Stimulated activated CD4-positive, alpha-beta T cell treated with anti-CD3 and anti-CD28 coated beads, Interleukin-1b, Interleukin-23, amount 100 ng/mL, for 24 hours (primary cell): ENCODE measurements around the gene NABP1.
A peak's percentile ranks its signal among the peaks of the same experiment; 100 is the strongest.
"Not testable (repeated sequence)": the region's sequence is repeated elsewhere in the genome, so short reads cannot be mapped to it uniquely, and the experiment has no call there.

Experiments
- DNase-seq, 4 experiments: peaks; one replicate each; pipeline ENCODE4 v3.0.0-alpha.2; 2020; ENCODE audit warnings: low read depth in 4 of 4, low spot score in 1 of 4

Gene NABP1, protein sequence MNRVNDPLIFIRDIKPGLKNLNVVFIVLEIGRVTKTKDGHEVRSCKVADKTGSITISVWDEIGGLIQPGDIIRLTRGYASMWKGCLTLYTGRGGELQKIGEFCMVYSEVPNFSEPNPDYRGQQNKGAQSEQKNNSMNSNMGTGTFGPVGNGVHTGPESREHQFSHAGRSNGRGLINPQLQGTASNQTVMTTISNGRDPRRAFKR

DNA sequence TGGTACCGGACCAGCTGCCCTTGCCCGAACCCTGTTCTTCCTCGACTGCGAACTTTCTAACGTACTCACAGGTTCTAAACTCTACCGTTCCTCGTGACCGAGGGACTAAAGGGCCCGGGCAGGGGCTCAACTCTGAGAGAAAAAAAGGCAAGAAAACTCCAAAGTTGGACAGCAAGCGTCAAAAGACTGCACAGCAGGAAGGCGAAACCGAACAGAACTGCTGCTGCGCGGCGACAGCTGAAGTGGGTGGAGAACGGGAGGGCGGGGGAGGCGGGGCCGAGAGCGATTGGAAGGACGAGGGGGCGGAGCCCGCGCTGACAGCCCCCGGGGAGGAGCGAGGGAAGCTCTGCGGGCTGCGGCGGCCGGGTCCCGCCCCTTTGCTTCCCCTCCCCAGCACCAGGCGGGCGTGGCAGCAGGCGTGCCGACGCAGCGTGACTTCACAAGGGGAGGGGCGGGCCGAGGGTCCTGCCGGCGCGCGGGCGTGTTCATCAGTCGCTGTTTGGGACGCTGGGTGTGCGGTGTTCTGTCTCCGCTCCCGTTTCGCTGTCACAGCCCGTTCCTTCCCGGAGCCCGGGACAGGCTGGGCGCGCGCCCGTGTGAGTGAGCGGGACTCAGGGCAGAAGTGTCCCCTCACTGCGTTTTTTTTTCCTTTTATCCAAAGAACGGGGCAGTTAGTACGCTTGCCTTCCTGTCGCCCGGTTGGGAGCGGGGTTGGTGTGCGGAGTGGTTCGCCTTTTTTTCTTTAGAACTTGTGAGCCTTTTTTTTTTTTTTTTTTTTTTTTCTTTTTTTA is at the start of gene NABP1:
Gene NABP1 (plus strand): TSS at position 491 of the 791 bp plus-strand sequence. CDS start 479 bp downstream, outside the sequence.
- peak; percentile 95 to 98 (median 98) for DNase-seq

DNA sequence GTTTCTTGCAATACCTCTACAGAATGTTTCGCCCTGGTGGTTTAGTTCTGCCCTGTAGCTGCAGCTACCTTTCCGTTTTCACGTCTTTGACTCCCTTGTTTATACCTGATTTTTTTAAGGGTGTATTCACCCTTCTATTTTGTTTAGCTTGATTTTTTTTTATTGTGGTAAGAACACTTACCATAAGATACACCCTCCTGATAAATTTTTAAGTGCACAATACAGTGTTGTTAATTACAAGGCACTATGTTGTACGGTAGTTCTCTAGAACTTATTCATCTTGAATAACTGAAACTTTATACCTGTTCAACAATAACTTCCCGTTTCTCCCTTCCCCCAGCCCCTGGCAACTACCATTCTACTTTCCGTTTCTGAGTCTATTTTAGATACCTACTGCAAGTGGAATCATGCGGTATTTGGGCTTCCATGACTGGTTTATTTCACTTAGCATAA is 48.9 kb upstream of the NABP1 start:
- no peak for DNase-seq

DNA sequence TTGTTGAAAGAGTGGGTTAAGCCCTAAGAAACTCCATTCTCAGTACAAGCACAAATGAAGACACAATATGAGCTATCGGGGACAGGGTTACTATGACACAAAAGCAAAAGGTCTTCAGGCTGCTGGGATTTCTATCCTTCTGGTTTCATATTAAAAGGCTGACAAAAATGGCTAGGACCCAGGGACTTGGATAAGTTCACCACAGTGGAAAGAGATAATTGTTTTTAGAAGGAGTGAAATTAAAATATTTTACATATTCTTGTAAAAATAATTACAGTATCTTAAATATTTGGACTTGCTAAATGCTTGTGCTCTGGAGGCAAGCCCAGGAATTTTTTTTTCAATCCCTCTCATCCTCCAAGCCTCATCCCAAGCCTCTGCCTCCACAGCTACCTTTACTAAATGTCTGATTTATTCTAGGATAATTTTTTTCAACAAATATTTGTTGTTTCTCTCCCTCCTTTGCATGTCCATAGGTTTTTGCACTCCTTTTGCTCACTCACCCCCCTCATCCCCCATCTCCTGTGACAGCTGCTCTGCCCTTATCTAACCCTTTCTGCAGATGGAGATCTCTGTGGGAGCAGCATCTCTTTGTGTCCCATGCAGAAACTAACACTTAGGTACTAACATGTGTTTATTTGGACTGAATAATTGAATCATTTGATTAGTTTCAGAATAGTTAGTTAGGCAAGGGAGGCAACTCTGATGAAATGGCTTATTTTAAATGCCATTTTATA is 47.8 kb upstream of the NABP1 start:
- DNase-seq = no peak

DNA sequence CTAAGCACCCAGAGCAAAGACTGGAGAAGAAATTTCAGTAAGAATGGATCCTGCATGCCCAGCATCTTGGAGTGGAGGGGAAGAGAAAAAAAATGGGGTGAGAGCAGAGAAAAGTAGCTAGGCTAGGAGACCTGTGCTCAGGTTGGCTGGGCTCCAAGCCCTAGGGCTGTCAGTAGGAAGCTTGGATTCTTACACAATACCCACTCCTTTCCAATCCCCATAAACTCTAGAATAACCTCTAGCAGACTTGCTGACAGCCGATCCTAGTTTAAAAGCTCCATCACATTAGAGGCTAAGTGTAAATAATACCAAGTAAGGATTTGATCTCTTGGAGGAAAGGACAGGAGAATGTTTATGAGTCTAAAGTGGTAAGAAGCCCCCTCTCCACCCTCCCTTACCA is 46.2 kb upstream of the NABP1 start:
- DNase-seq = no peak

DNA sequence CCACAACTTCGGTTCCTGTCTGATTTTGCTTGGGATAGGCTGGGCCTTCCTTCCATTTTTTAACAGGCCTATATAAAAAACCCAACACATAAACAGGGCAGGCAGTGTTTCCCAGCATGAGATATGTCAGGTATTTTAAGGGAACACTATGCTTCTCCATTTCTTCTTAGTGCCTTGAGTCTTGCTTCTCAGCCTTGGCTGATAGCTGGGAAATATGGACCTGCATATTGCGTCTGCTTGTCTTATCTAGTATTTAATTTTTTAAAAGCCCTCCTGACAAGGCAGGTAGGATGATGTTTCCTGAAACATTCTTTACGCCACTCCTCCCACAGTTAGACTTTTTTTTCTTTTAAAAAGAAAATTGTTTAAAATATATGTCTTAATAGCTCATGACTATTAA is 45.5 kb upstream of the NABP1 start:
- no peak for DNase-seq

DNA sequence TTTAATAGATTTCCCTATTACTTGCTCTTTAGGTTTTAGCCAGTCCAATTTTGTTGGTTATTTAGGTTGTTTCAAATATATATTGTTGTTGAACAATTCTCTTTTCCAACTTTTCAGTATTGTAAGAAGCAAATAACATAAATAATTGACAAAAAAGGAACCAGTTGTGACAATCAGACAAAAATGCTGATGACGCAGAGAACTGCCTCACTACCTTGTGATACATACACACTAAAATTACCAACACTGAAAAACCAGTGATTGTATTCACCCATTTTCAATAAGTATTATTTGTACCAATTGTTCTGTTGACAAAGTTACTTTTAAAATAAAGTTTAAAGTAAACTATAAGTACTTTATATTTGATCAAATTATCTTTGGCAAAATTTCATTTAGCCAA is 43.1 kb upstream of the NABP1 start:
- DNase-seq = no peak

DNA sequence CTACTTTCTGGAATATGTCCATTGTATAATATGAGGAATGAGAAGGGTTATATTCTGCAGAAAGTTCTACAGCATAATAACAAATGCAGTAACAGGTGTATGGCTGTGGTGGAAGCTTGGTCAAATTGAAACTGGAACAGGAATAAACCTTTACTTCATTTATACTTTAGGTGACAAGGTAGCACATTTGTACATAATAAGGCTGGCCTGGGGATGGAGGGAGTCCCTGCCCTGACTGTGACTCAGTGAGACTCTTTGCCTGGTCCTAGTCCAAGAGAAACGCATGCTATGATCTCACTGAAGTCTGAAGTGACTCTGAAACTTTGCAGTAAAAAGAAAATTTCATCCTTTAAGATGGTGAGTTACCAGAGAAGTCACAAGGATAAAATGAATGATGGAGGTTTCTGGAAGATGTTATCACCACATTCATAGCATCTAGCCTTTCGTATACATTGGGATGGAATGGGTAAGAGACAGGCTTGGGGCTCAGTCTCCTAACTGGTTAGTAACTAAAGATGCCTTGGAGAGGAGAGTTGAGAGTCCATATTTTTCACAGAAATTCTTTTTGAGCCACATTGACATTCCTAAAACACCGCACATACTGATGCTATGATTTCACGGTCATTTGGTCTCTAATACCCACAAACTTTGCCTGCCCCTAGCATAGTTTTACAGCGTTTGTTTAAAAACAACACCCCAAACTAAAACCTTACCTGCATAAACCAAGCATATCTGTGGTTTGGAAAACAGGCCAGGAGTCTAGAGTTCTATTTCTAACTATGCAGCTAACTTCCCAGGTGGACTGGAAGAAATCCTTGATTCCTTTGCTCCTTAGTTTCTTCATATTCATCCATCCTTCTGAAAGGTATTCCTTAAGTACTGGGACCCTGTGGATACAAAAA is 42.4 kb upstream of the NABP1 start:
- no peak for DNase-seq

DNA sequence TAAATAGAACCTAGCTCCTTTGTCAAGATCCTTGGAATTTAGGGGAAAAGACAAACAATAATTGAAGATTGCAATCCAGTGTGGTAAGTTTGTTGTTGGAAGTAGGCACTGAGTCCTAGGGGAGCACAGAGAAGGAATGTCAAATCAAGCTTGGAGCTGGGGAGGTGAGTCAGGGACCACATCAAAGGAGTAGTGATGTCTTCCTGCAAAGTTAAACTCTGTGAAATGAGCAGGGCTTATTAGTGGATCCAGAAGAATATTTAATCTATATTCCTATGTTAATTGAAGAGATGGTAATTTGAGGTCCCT is 41.7 kb upstream of the NABP1 start:
- DNase-seq = no peak

DNA sequence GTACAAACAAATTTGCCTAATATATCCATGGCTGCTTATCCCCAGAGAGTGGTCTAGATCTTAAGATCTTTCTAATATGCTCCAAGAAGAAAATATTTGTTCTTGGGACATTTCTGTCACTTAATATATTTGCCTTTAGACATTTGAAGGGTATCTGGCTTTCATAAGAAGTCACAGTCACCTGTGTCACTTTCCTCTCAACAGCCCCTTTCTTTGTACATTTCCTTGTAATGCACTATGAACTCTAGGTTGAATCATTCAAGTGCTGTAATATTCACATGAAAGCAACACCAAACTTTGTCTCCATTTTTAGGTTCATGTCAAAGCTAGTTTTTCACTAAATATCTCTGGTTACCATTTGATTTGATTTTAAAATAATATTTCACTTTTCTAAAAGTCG is 41.4 kb upstream of the NABP1 start:
- DNase-seq = no peak

DNA sequence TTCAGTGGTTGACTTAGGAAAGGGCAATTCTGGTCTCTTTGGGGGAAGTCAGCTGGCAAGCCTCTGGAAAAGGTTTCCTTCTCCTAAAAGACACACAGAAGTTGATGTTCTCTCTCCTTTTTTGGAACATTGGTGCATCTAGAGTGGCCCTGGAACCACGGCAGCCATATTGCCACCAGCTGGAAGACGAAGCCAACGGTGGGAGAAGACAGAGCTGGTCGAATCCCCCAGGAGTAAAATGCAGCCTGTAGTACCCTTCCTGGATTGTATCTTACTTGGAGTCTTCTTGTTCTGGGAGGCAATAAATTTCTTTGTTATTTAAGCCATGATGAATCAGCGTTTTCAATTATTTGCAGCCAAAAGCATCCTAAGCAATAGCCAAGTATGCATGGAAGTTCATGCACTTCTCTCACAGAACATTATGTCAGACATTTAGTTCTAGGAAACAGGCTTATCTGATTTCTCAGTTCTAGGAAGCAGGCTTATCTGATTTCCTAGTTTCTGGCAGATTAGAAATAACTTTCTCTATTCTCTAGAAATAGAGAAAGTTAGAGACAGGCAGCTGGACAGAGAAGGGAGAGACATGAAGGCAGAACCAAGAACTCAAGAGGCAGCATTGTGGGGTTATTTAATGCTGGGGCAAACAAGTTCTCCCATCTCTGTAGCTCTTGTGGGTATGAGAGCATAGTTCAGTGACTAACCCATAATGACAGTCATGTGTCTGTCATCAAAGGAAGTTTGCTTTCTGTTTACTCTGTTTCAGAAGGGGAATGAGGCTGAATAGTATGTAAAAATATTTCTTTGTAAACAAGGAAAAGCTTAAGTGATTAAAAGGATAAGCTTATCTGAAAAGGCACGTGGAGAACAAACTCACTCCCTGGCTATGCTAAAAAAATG is 40.5 kb upstream of the NABP1 start:
- no peak for DNase-seq

DNA sequence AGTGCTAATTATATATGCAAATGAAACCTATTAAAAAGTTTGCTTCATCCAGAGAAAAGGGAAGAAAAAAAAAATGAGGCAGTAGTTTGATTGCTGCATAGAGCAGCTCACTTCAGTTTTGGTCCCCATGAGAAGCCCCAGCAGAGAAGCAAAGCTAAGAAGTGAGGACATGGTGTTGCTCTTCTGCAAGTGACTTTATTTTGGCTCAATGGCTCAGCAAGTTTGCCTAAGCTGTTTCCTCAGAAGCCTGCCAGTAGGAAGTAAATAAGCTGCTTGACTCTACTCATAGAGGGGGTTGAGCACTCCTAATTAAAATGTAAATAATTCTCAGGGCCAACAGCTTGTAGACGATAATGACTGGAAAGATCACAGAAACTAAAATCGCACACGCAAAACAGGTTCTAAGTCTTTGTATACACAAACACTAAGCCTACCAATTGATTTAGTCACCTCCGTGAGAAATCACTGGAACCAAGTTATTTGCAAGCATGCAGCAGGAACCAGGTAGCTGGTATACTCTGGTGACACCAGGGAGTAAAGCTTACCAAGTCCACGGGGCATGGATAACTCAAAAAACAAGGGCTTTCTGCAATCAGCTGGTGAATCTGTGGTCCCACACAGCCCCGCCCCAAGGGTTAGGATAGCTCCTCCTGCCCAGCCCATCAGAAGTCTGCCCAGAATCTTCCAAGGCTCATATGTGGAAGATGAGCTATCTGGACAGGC is 39.7 kb upstream of the NABP1 start:
- no peak for DNase-seq

DNA sequence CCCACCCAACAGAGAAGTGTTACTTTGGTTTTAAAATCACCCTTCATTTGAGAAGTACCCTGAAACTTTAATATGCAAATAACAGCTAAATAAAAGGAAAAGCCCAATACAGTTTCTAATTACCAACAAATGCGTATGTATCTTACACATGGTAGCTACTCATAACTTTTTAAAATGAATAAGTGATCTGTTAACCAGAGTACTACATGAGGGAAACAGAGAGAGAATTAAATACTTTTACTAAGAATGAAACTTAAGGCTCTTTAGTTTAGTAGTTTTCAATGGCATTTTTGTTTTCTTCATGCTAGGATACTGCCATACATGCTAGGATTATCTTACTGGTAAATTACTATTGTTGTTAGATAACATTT is 39.1 kb upstream of the NABP1 start:
- no peak for DNase-seq

DNA sequence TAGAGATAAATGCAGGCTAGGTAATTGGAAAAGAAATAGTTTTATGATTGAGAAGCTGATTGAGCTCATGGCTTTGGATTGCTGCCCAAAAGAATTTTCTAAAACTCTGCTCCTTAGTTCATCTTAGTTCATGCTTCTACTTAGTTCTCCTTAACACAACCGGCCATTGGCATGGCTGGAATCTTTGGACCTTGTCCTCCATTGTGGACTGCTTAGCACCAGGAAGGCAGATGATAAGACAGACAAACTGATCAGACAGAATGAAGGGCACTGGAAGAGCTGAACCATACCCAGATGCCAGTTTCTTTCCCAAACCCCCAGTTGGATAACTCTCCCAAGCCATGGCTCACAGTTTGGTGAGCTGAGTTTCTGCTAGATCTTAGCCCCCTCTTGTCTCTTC is 36.3 kb upstream of the NABP1 start:
- no peak for DNase-seq

DNA sequence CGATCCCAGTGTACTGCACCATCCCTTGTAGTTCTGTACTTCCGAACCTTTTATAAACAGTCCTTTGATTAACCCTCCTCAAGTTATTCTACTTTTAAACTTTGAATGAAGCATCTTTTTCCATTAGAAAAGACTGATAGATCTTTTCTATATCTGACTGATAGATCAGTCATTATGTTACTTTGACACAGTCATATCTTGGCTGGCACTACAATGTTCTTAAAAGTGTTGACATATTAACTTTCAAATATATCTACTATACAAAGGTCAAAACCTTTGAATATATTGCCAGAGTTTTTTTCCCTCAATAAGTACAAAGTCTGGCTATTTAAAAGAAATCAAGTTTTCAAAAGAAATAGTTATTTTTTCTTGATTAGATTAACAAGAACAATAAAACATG is 35.4 kb upstream of the NABP1 start:
- DNase-seq = no peak

DNA sequence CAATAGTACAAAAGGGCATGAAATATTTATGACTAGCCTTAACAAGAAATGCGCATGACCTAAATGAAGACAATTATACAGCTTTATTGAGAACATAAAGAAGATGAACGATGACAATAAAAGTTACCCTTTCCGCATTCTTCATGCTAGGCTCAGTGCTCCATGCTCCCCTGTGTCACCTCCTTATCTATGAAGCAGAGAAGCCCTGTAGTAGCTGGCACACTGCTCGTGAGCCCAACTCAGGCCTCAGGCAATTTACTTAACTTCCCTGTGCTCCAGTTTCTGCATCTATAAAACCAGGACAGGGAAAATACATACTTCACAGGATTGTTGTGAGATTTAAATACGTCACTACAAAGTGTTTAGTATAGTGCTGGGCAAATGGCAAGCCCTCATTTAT is 34.5 kb upstream of the NABP1 start:
- DNase-seq = no peak

DNA sequence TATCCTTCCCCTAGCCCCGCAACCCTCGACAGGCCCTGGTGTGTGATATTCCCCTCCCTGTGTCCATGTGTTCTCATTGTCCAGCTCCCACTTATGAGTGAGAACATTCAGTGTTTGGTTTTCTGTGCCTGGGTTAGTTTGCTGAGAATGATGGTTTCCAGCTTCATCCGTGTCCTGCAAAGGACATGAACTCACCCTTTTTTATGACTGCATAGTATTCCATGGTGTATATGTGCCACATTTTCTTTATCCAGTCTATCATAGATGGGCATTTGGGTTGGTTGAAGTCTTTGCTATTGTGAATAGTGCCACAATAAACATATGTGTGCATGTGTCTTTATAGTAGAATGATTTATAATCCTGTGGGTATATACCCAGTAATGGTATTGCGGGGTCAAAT is 33.3 kb upstream of the NABP1 start:
- DNase-seq = not testable (repeated sequence)

DNA sequence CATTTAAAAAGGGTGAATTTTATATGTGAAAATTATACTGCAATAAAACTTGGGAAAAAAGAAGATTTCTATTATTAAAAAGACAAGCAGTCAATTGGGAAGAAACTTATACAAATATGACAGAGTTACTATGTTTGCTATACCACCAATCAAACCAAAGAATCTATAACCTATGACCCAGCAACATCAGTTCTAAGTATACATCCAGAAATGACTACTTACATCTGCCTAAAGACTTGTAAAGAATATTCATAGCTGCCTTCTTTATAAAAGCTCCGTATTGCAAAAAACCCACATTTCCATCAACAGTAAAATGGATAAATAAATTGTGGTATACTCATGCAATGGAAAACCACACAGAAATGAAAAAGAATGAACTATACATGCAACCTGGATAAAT is 32.9 kb upstream of the NABP1 start:
- DNase-seq = no peak

DNA sequence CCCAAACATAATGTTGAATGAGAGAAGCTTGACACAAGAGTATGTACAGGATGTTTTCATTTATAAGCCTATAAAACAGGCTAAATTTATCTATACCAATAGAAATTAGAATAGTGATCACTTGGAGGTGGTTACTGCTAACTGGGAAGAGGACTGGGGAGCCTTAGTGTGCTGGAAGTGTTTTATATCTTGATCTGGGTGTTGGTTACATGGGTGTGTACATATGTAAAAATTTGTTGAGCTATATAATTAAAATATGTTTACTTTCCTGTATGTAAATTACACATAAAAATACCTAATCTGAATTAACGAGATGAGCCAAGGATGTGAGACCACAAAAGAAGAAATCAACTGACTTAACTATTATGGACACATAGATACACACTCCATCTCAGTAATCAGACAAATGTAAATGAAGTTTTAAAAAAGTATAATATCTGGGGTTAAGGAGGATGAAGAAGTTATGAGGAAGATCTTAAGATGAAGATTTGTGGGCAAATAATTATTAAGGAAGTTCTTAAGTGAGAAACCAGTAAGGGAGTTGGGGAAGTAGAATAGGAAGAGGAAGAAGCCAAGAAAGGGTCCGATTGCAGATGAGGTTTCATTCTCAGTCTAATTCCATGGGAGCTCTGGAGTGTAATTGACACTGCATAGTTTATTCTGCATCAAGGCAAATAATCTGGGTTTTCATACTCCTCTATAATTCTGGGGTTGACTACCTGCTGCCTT is 32.3 kb upstream of the NABP1 start:
- DNase-seq = no peak
